Naive thymus-derived CD4-positive, alpha-beta T cell (primary cell): ENCODE data around the gene MMP17. TPM values are rescaled to one million over a fixed set of nuclear protein-coding genes. Genes with fewer than 3 reads are reported as not detected.

Experiments used
- ATAC-seq: fragments of 150-1000 bp; cut with Tn5 transposase; 2 replicates; pipeline ENCODE4 v1.10.0; 2021; ENCODE audit warnings: mild to moderate bottlenecking, moderate library complexity
- CTCF ChIA-PET: fragments of 350-600 bp; sonication (Branson Sonifier 250); formaldehyde crosslinking; loops from one replicate; lab custom pipeline; 2021; ENCODE audit warnings: antibody characterized with exemption; lab: Charles Lee
- POLR2A ChIA-PET: fragments of 350-600 bp; sonication (Branson Sonifier 250); formaldehyde crosslinking; loops from one replicate; lab custom pipeline; 2021; ENCODE audit warnings: antibody characterized with exemption, inconsistent platforms; lab: Charles Lee
- DNase-seq, 9 donors: peaks; one replicate each; pipeline versions ENCODE4 v3.0.0 to v3.0.0-alpha.2; 2020 to 2022; ENCODE audit warnings: mixed read lengths in 1 of 9
- H3K27ac ChIP-seq: one replicate; pipeline ENCODE4 v1.7.0; 2013; ENCODE audit warnings: mild to moderate bottlenecking, low read depth, low read length, moderate library complexity
- H3K27me3 ChIP-seq, 2 donors: one replicate each; pipeline ENCODE4 v1.7.0; 2013; ENCODE audit warnings: low read length in 2 of 2, mild to moderate bottlenecking in 2 of 2, moderate library complexity in 2 of 2; ENCODE audit not compliant: control insufficient read depth in 2 of 2, insufficient read depth in 2 of 2
- H3K36me3 ChIP-seq, 3 experiments: 1 replicate in 2 of 3; 2 replicates in 1 of 3; pipeline ENCODE4 v1.7.0; 2013; ENCODE audit warnings: low read length in 3 of 3, mild to moderate bottlenecking in 3 of 3, moderate library complexity in 1 of 3; ENCODE audit not compliant: insufficient read depth in 3 of 3, control insufficient read depth in 2 of 3
- H3K4me1 ChIP-seq, 2 donors: one replicate each; pipeline ENCODE4 v1.7.0; 2013; ENCODE audit warnings: low read length in 2 of 2, mild to moderate bottlenecking in 2 of 2, moderate library complexity in 1 of 2; ENCODE audit not compliant: control insufficient read depth in 2 of 2, insufficient read depth in 2 of 2
- H3K4me3 ChIP-seq: 2 replicates; pipeline ENCODE4 v1.7.0; 2013; ENCODE audit warnings: mild to moderate bottlenecking, low read length
- H3K9me3 ChIP-seq, 3 experiments: 1 replicate in 2 of 3; 2 replicates in 1 of 3; pipeline ENCODE4 v1.7.0; 2013; ENCODE audit warnings: low read length in 3 of 3; ENCODE audit not compliant: control insufficient read depth in 2 of 3
- H3K27ac Mint-ChIP-seq, 9 donors: one replicate each; pipeline ENCODE4 v1.8.0; 2020 to 2022; ENCODE audit warnings: mixed read lengths in 9 of 9, mild to moderate bottlenecking in 8 of 9, moderate library complexity in 5 of 9, inconsistent platforms in 2 of 9
- H3K27me3 Mint-ChIP-seq, 5 donors: one replicate each; pipeline ENCODE4 v1.8.0; 2021 to 2022; ENCODE audit warnings: mixed read lengths in 5 of 5, mild to moderate bottlenecking in 1 of 5
- H3K36me3 Mint-ChIP-seq, 5 donors: one replicate each; pipeline ENCODE4 v1.8.0; 2020 to 2022; ENCODE audit warnings: mixed read lengths in 5 of 5, mild to moderate bottlenecking in 3 of 5, inconsistent platforms in 1 of 5
- H3K4me1 Mint-ChIP-seq, 7 donors: one replicate each; pipeline ENCODE4 v1.8.0; 2020 to 2022; ENCODE audit warnings: mixed read lengths in 7 of 7, mild to moderate bottlenecking in 3 of 7, inconsistent platforms in 1 of 7
- H3K4me3 Mint-ChIP-seq, 10 donors: one replicate each; pipeline ENCODE4 v1.8.0; 2020 to 2022; ENCODE audit warnings: mild to moderate bottlenecking in 10 of 10, mixed read lengths in 10 of 10, moderate library complexity in 6 of 10, inconsistent platforms in 2 of 10
- H3K9me3 Mint-ChIP-seq, 11 donors: one replicate each; pipeline ENCODE4 v1.8.0; 2020 to 2022; ENCODE audit warnings: mixed read lengths in 11 of 11, mild to moderate bottlenecking in 4 of 11, inconsistent platforms in 1 of 11, moderate library complexity in 1 of 11
- intact Hi-C, 2 donors: fragments of 100-400 bp; cut with micrococcal nuclease; formaldehyde crosslinking; loops; one replicate each; pipeline ENCODE4 v1.15.1; 2023
- polyA plus RNA-seq, 2 donors: library from polyadenylated mRNA; unstranded; fragments of 300-500 nt; fragmentation: Illumina TruSeq; gene quantifications; one replicate each; pipeline ENCODE4 v1.2.3, GENCODE V29; 2021
- total RNA-seq, 6 experiments: library from RNA in 5 of 6; stranded (reverse) in 5 of 6; gene quantifications; 1 replicate in 5 of 6; 2 replicates in 1 of 6; pipeline ENCODE4 v1.2.3 and lab custom pipeline; 2021 to 2026

The MMP17 gene
- total and polyA plus RNA-seq, 7 experiments from 2014 or later, result 1.1 to 9.3 TPM; not detected in 5

GRCh38 chr12:131895640-131896079 lies 67.5 kb downstream of the MMP17 start:
- H3K4me1 Mint-ChIP-seq, result peaks cover 16 to 38% (median 28%) of the 10 kb centered on the region in 7 donors
- Histone ChIP-seq H3K4me3 (peak overlapping the region; percentile 71), H3K36me3 (no peaks in the 10 kb centered on the region), H3K4me1 (peaks cover 0 to 12% of the 10 kb centered on the region in 2 donors), H3K9me3 (no peaks in the 10 kb centered on the region), H3K27ac (peak overlapping the region; percentile 67), H3K27me3 (no peaks in the 10 kb centered on the region)
- H3K36me3 Mint-ChIP-seq, result no peaks in the 10 kb centered on the region
- CTCF ChIA-PET, result no interaction called here
- POLR2A ChIA-PET, result interaction anchor here (1.8 kb wide), 1 partner anchor 34 kb away, joined by 7 read pairs; no protein-coding TSS in a partner anchor
- ATAC-seq (no peak), DNase-seq (peak in 6 of 9 donors; percentile 39 to 52 (median 42))
- H3K4me3 Mint-ChIP-seq, result peak overlapping the region; percentile 86 to 94 (median 92)
- peak overlapping the region; percentile 68 to 94 (median 85) for H3K27ac Mint-ChIP-seq
- no peaks in the 10 kb centered on the region for H3K27me3 Mint-ChIP-seq
- intact Hi-C loops, result loop anchor here (1.0 to 10.0 kb wide), 9 partner anchors 34 to 1021 kb away; partner anchors contain the start of genes RAN (in 2 of the 2), SFSWAP (in 2 of the 2) and PUS1 (in 1 of the 2)
- peaks cover 0 to 4% (median 0%) of the 10 kb centered on the region in 11 donors for H3K9me3 Mint-ChIP-seq

GRCh38 chr12:131896080-131896810 lies 68.1 kb downstream of the MMP17 start:
- Mint-ChIP-seq H3K9me3 (peaks cover 0 to 4% (median 0%) of the 10 kb centered on the region in 11 donors), H3K4me3 (peak overlapping the region; percentile 63 to 94 (median 92)), H3K27me3 (no peaks in the 10 kb centered on the region), H3K27ac (peak overlapping the region in 8 of 9 donors; percentile 19 to 94 (median 76)), H3K36me3 (no peaks in the 10 kb centered on the region), H3K4me1 (peaks cover 16 to 38% (median 28%) of the 10 kb centered on the region in 7 donors)
- intact Hi-C loops, result loop anchor here (1.0 to 10.0 kb wide), 5 partner anchors 33 to 1021 kb away; partner anchors contain the start of genes RAN (in 2 of the 2), PUS1 (in 1 of the 2) and SFSWAP (in 1 of the 2)
- Histone ChIP-seq H3K4me1 (peaks cover 0 to 12% of the 10 kb centered on the region in 2 donors), H3K4me3 (peak overlapping the region; percentile 71), H3K9me3 (no peaks in the 10 kb centered on the region), H3K27ac (peak overlapping the region; percentile 67), H3K27me3 (no peaks in the 10 kb centered on the region), H3K36me3 (no peaks in the 10 kb centered on the region)
- CTCF ChIA-PET, result interaction anchor here (0.7 kb wide), 1 partner anchor 43 kb away, joined by 3 read pairs; no protein-coding TSS in a partner anchor
- POLR2A ChIA-PET, result interaction anchor here (1.1 to 1.8 kb wide), 2 partner anchors 34 to 185 kb away, joined by 5 to 7 read pairs; partner anchors contain the start of gene SFSWAP
- DNase-seq, result peak in 8 of 9 donors; percentile 41 to 77 (median 52)
- ATAC-seq, result peak; percentile 74

GRCh38 chr12:131896811-131897270 lies 68.6 kb downstream of the MMP17 start:
- Mint-ChIP-seq H3K27ac (peak overlapping the region in 6 of 9 donors; percentile 17 to 84 (median 35)), H3K36me3 (no peaks in the 10 kb centered on the region), H3K27me3 (no peaks in the 10 kb centered on the region), H3K4me1 (peaks cover 16 to 38% (median 31%) of the 10 kb centered on the region in 7 donors), H3K9me3 (peaks cover 0 to 4% (median 0%) of the 10 kb centered on the region in 11 donors), H3K4me3 (peak overlapping the region; percentile 63 to 94 (median 88))
- Histone ChIP-seq H3K4me3 (peak overlapping the region; percentile 71), H3K27me3 (no peaks in the 10 kb centered on the region), H3K36me3 (no peaks in the 10 kb centered on the region), H3K4me1 (peaks cover 0 to 12% of the 10 kb centered on the region in 2 donors), H3K27ac (peak overlapping the region; percentile 67), H3K9me3 (no peaks in the 10 kb centered on the region)
- intact Hi-C loops, result loop anchor here (1.0 to 10.0 kb wide), 5 partner anchors 32 to 1022 kb away; partner anchors contain the start of genes RAN (in 2 of the 2), PUS1 (in 1 of the 2) and SFSWAP (in 1 of the 2)
- DNase-seq (no peak), ATAC-seq (no peak)
- ChIA-PET POLR2A (interaction anchor here (1.1 to 1.8 kb wide), 2 partner anchors 33 to 186 kb away, joined by 5 to 7 read pairs; partner anchors contain the start of gene SFSWAP), CTCF (interaction anchor here (0.7 kb wide), 1 partner anchor 43 kb away, joined by 3 read pairs; no protein-coding TSS in a partner anchor)

GRCh38 chr12:131897276-131897675 lies 69.1 kb downstream of the MMP17 start:
- no peak overlapping the region for H3K27ac ChIP-seq
- H3K36me3 Mint-ChIP-seq, result no peaks in the 10 kb centered on the region
- H3K27me3 Mint-ChIP-seq, result no peaks in the 10 kb centered on the region
- H3K36me3 ChIP-seq, result no peaks in the 10 kb centered on the region
- H3K4me3 Mint-ChIP-seq, result peak overlapping the region in 9 of 10 donors; percentile 63 to 94 (median 90)
- peaks cover 0 to 12% of the 10 kb centered on the region in 2 donors for H3K4me1 ChIP-seq
- DNase-seq, result no peak
- no peak for ATAC-seq
- ChIA-PET POLR2A (interaction anchor here (1.1 to 1.8 kb wide), 2 partner anchors 33 to 186 kb away, joined by 5 to 7 read pairs; partner anchors contain the start of gene SFSWAP), CTCF (no interaction called here)
- peak overlapping the region in 6 of 9 donors; percentile 17 to 80 (median 38) for H3K27ac Mint-ChIP-seq
- peaks cover 16 to 40% (median 31%) of the 10 kb centered on the region in 7 donors for H3K4me1 Mint-ChIP-seq
- no peaks in the 10 kb centered on the region for H3K9me3 ChIP-seq
- intact Hi-C loops, result loop anchor here (10.0 kb wide), 4 partner anchors 182 to 1022 kb away; partner anchors contain the start of genes RAN (in 2 of the 2) and SFSWAP (in 1 of the 2)
- H3K9me3 Mint-ChIP-seq, result peaks cover 0 to 4% (median 0%) of the 10 kb centered on the region in 11 donors
- no peak overlapping the region for H3K4me3 ChIP-seq
- H3K27me3 ChIP-seq, result no peaks in the 10 kb centered on the region

GRCh38 chr12:131897875-131898274 lies 69.7 kb downstream of the MMP17 start:
- intact Hi-C loops, result loop anchor here (10.0 kb wide), 4 partner anchors 183 to 1023 kb away; partner anchors contain the start of genes RAN (in 2 of the 2) and SFSWAP (in 1 of the 2)
- ATAC-seq (no peak), DNase-seq (no peak)
- no peaks in the 10 kb centered on the region for H3K27me3 Mint-ChIP-seq
- H3K9me3 Mint-ChIP-seq, result peaks cover 0 to 3% (median 0%) of the 10 kb centered on the region in 11 donors
- ChIA-PET POLR2A (interaction anchor here (0.7 kb wide), 1 partner anchor 32 kb away, joined by 3 read pairs; no protein-coding TSS in a partner anchor), CTCF (interaction anchor here (0.6 to 0.7 kb wide), 2 partner anchors 12 to 376 kb away, joined by 3 to 7 read pairs; no protein-coding TSS in a partner anchor)
- Histone ChIP-seq H3K4me1 (peaks cover 0 to 12% of the 10 kb centered on the region in 2 donors), H3K9me3 (no peaks in the 10 kb centered on the region), H3K36me3 (no peaks in the 10 kb centered on the region), H3K4me3 (no peak overlapping the region), H3K27ac (no peak overlapping the region), H3K27me3 (no peaks in the 10 kb centered on the region)
- peaks cover 16 to 42% (median 31%) of the 10 kb centered on the region in 7 donors for H3K4me1 Mint-ChIP-seq
- H3K4me3 Mint-ChIP-seq, result peak overlapping the region in 8 of 10 donors; percentile 5 to 93 (median 26)
- H3K36me3 Mint-ChIP-seq, result no peaks in the 10 kb centered on the region
- H3K27ac Mint-ChIP-seq, result peak overlapping the region in 4 of 9 donors; percentile 20 to 80 (median 47)

- H3K4me1 ChIP-seq, result peaks cover 0 to 18% of the 10 kb centered on the region in 2 donors
- H3K4me1 Mint-ChIP-seq, result peaks cover 12 to 54% (median 39%) of the 10 kb centered on the region in 7 donors
Observed at GRCh38 chr12:131900397-131900796, 72.2 kb downstream of the MMP17 start.

More at GRCh38 chr12:131900397-131900796, 72.2 kb downstream of the MMP17 start:
- H3K27ac Mint-ChIP-seq, result peak overlapping the region in 1 of 9 donors; percentile 41
- no peak overlapping the region for H3K27ac ChIP-seq
- H3K4me3 Mint-ChIP-seq, result no peak overlapping the region
- no peaks in the 10 kb centered on the region for H3K27me3 Mint-ChIP-seq
- H3K9me3 ChIP-seq, result no peaks in the 10 kb centered on the region
- ChIA-PET POLR2A (no interaction called here), CTCF (no interaction called here)
- no peaks in the 10 kb centered on the region for H3K36me3 ChIP-seq
- H3K27me3 ChIP-seq, result no peaks in the 10 kb centered on the region
- no peaks in the 10 kb centered on the region for H3K9me3 Mint-ChIP-seq
- no peak overlapping the region for H3K4me3 ChIP-seq
- no peak for ATAC-seq
- no peaks in the 10 kb centered on the region for H3K36me3 Mint-ChIP-seq
- DNase-seq, result no peak
- intact Hi-C loops, result no loop called here
